Fibroblast of skin of left quadriceps (primary cell): Measurements from ENCODE around the gene KLHL25.

Source experiments
- DNase-seq, 2 experiments: peaks; one replicate each; pipeline ENCODE4 v3.0.0-alpha.2; 2013; ENCODE audit warnings: low read depth in 2 of 2

KLHL25 gene

DNA sequence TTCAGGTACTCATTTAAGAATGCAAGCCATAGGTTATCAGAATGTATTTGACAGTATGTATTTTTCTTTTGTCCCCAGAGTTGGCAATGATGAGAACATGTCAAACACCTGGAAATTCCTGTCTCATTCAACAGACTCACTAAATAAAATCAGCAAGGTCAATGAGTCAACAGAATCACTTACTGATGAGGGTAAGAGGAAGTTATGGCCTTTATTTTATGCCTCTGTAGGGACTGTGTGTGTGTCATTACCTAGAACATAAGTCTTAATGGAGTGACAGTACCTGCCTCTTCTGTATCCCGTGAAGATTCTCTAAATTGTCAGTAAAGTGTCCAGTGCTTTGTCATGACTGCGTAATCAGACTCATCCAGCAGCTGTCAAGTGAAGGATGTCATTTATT is 77.5 kb downstream of the KLHL25 start:
- no peak for DNase-seq

DNA sequence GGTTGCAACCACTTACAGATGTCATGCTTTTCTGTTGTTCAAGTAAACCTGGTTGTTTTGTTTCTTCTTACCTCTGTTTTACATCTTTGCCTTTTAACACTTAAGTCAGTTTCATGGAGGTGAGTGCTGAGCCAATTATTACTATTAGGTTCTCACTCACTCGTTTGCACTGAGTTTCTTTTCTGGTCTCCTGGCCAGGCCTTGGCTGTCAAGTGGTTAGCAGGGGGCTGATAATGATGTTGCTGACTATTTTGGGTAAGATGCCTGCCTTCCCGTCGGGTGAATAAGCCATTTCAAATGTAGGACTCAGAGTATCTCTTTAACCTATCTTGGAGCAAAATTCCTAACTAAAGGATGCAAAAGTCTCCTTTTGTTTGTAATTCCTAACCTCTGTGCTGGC is 78.5 kb downstream of the KLHL25 start:
- no peak for DNase-seq

DNA sequence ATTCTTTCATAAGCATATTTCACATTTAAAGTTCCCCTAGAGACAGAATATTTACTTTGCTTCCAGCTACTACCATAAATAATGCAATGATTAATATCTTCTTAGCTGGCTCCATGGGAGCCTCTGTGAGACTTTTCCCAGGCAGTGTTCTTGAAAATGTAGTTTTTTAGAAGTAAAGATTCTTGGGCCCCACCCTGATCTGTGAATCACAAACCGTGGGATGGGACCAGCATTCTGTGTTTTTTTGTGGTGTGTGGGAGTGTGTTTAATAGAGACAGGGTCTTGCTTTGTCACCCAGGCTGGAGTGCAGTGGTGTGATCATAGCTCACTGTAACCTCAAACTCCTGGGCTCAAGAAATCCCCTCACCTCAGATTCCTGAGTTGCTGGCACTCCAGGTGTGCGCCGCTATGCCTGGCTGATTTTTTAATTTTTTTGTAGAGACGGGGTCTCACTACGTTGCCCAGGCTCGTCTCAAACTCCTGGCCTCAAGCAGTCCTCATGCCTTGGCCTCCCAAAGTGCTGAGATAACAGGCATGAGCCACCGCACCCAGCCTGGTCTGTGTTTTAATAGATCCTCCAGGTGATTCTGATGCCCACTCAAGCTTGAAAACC is 83.0 kb downstream of the KLHL25 start:
- DNase-seq: no peak

DNA sequence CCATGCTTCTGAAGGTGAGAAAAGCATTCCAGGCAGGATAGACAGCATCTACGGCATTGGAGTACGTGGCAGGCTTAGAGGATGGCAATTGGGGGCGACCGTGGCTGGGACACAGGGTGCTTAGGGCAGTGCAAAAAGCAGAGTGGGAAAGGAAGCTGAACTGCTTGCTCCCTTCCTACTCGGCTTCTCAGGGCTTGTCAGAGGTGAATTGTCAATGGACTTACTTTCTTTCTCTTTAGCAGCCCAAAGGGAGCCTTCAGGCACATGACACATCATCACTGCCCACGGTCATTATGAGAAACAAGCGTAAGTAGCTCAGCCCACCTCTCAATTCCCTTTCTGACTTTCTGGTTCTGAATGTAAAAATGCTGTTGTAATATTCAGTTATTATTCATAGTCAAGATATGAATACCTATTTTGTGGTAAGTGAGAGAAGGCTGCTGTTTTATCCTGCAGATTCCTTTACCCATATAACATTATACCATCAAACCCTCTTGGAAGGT is 84.3 kb downstream of the KLHL25 start:
- DNase-seq: no peak
